CMK (cell line): ENCODE results near the gene KIF19.
"Not testable (repeated sequence)": the region's sequence is repeated elsewhere in the genome, so short reads cannot be mapped to it uniquely, and the experiment has no call there.

Experiments
- DNase-seq: peaks from one replicate; pipeline ENCODE4 v3.0.0-alpha.2; 2010; ENCODE audit warnings: low read depth

Gene KIF19

DNA sequence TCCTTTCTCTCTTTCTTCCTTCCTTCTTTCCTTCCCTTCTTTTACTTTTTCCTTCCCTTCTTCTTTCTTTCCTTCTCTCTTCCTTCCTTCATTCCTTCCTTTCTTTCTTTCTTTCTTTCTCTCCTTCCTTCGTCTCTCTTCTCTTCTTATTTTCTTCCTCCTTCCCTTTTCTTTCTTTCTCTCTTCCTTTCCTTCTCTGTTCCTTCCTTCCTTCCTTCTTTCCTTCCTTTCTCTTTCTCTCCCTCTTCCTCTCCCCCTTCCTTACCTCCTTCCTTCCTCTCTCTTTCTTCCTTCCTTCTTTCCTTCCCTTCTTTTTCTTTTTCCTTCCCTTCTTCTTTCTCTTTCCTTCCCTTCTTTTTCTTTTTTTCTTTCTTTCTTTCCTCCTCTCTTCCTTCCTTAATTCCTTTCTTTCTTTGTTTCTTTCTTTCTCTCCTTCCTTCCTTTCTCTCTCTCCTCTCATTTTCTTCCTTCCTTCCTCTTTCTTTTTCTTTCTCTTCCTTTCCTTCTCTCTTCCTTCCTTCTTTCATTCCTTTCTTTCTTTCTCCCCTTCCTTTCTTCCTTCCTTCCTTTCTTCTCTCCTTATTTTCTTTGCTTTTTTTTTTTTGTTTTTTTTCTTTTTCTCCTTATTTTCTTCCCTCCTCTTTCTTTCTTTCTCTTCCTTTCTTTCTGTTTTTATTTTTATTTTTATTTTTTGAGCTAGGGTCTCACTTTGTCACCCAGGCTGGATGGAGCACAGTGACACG lies 64.1 kb downstream of the KIF19 start:
- no peak for DNase-seq

DNA sequence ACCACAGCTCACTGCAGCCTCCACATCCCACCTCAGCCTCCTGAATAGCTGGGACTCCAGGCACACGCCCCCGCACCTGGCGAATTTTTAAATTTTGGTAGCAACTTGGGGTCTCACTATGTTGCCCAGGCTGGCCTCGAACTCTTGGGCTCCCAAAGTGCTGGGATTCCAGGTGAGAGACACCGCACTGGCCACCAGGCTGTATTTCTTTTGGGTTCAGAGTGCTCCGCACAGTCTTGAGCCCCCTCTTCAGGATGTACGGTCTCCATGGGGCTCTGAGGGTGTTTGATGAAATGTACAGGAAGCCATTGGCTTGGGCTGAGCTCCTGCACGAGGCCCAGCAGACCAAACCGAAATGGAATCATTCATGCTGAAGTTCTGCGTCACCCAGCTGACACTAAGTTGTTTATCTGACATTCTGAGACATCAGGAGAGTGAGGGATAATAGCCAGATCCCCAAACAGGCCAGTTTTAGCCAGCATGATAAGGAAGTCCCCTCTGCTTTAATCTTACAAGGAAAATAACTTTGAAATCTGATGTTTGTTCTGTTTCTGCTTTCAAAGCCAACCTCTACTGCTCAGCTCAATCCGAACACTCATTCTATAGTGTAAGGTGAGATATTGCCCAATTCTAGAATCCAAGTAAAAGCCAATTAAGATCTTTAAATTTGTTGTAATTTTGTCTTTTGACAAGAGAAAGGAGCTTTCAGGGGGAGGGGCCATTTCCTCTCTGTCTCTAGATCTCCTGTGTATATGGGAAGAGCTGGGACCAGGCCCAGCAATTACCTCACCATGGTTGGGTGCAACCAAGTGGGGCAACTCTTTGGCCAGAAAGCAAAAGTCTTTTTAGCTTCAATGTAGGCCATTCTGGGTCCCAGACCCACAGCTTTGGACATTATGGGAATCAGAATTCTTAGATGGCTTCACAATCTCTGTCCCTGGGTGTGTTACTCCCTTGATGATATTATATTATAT lies 64.9 kb downstream of the KIF19 start:
- DNase-seq = no peak

DNA sequence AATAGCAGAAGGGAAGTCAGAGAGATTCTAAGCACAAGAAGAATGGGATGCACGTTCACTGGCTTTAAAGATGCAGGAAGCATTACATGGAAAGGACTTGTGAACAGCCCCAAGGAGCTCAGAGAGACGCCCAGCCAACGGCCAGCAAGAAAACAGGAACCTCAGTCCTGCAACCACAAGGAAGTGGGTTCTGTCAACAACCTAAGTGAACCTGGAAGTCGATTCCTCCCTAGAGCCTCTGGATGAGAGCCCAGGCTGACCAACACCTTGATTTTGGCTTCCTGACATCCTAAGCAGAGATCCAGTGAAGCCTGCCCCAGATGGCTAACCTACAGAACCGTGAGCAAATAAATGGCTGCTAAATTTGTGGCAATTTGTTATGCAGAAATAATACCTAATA lies 65.7 kb downstream of the KIF19 start:
- no peak for DNase-seq

DNA sequence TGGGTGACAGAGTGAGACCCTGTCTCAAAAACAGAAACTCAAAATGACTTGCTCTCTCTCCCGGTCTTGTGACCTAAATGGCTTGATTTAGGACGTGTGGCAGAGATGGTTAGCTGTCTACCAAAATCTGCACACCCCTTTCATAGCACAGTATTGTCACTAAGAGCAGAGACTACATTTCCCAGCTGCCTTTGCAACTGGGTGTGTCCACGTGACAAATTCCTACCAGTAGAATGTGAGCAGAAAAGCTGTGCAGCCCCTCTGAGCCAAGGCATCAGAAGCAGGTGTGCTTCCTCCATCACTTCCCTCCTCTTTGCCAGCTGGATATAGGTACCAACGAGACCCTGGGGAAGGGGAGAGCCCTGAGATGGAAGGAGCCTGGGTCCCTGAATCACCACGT lies 66.8 kb downstream of the KIF19 start:
- no peak for DNase-seq

DNA sequence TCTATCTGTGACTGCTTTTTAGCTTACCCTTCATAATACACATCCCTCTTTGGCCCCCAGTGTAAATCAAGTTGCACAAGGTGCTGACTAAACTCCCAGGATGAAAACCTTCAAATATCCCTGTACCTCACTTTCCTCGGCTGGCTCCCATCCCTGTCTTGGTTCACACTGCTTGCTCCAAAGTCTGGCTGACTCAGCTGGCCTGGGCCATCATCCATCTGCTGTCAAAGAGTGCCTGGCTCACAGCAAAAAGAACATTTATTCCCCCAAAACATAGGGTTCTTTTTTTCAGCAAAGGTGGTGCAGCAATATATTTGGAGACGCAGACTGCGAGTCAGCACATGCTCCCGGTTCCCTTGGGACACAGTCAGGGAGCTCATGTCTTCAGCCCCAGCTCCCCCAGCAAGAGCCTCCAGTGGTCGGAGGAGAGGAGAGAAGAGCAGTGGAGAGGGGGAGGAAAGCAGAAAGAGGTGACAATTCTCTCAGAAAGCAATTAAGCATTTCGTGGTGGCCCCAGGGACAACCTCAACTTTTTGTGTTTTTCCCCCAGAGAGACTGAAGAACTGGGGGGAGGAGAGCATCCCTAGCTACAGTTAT lies 67.4 kb downstream of the KIF19 start:
- DNase-seq = no peak

DNA sequence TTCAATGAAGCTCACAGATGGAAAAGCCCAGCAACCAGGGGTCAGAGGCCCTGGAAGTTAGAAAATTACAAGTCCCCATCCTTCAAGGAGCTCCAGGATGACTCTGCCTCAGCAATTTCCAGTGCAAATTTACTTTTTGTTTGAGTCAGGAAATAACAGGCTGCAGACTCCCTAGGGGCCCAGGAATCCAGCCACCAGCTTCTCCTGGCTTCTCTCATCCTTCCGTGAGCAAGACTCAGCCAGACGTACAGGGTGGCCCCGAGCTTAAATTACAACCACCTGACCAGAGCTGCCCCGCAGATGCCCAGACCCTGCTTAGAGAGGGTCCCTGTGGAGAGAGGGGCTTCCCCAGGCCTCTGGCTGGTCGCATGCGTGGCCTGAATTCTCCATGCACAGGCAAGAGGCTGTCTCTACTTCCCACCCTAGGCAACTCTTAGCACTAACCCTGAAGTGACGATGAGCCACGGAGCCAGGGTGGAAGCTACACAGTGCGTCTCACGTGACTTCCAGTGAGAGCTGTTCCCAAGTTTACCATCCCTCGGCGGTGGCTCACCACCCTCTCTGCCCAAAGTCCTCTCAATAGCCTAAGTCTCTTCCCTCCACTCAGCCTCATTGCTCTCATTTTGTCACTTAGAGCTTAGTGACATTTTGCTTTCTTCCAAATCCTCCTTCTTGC lies 68.4 kb downstream of the KIF19 start:
- DNase-seq = no peak

DNA sequence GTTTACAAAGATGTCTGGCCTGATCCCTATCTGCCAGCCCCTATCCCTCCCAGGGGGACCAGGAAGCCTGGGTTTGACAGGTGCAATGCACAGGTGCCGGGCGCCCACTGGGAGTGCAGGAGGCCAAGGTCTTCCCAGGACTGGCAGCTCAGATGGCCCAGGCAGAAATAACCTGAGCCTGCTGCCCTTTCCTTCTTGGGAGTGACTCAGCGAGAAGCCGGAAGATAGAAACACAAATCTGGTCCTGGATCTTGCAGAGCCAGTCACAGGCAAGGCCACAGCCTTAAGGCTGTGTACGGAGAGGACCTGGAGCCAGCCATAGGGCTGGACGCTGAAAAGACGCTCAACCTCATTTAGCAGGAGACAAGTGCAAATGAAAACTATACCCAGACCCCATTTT lies 69.0 kb downstream of the KIF19 start:
- no peak for DNase-seq

DNA sequence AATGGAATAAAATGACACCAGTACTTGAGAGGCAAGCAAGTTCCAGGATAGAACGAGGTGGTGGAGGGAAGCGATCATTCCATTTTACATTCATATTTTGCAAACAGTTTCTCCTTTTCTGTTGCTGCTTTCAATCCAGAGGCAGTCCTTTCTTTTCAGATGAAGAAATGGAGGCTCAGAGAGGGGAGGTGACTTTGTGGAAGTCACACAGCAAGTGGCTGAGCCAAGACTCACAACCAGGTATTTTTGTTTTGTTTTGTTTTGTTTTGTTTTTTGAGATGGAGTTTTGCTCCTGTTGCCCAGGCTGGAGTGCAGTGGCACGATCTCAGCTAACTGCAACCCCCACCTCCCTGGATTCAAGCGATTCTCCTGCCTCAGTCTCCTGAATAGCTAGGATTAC lies 70.5 kb downstream of the KIF19 start:
- DNase-seq = no peak

DNA sequence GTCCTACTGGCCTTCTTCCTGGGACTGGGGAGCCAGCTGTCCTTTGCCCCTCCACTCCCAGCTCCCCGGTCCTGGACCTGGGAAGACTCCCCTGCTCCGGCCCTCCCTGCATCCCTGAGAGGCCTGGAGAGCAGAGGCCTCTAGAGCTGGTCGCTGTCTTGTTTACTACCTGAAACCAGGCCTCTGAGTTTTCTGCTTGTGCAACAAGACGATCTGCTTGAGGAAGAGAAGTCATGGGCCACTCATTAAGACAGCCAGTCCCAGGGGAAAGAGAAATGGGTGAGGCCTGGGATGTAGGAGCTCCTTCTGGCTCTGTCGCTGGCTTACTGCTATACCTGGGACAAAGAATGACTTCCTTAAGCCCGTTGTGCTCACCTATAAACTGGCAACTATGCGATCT lies 76.0 kb downstream of the KIF19 start:
- no peak for DNase-seq

DNA sequence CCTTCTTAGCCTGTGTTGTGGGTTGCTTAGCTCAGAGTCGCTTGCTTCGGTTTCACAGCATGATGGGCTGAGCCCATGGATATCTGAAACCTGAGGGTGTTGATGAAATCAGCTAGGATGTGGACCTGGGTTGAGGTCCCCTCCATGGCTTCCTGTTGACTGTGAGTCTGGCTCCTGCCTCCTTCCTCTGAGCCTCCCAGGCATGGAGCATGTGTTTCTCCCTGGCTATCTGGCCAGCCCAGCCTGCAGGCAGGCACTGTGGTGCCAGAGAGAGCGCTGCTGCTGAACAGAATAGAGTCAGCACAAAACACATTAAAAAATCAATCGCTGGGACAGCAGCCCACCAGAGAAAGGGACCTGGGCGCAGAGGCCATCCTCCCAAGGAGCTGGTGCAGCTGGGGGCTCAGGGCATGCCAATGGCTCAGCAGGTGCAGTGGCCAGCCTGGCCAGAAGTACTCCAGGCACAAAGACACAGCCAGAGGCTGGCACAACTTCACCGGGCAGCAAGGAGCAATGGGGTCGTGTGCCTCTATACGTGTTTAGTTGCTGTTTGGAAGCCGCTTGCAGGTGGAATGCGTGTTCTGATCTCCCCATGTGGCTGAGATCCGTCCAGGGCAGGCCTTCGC lies 77.6 kb downstream of the KIF19 start:
- no peak for DNase-seq

DNA sequence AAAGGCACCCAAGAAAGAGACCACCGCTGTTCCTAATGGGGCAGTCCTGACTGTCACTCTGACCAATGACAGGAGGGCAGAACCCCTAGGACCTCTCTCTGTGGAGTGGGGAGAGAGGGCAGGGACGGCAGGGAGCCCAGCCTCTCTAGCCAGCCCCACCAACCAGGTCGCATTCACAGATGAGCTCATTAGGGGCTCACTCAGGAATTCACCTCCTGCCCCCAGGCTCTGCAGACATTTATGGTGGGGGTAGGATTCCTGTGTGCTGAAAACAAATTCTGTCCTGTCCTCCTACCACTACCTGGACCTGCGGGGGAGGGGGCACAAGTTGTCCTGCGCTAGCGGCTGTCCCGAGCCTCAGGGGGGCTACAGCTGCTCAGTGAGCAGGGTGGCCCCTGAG lies 78.2 kb downstream of the KIF19 start:
- DNase-seq = no peak

DNA sequence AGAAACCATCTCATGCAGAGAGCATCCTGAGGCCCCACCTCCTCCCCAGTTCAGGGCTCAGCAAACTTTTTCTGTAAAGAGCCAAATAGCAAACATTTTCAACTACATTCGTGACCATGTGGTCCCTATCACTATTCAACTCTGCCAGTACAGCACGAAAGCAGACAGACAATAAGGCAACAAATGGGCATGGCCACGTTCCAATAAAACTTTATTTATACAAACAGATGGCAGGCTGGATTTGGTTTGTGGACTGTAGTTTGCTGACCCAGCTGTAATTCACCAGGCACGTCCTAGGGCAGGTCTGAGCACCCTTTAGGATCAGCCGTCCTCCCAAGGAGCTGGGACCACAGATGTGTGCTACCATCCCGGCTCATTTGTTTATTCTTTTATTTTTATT lies 78.8 kb downstream of the KIF19 start:
- DNase-seq = no peak

DNA sequence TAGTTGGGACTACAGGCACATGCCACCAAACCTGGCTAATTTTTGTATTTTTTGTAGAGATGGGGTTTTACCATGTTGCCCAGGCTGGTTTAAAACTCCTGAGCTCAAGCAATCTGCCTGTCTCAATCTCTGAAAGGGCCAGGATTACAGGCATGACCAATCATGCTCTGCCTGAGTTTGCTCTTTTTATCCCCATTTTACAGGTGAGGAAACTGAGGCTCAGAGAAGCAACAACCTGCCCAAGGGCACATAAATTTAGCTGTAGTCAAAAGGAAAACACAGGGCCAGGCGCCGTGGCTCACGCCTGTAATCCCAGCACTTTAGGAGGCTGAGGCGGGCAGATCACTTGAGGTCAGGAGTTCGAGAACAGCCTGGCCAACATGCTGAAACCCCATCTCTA lies 79.3 kb downstream of the KIF19 start:
- DNase-seq = not testable (repeated sequence)
